ENCODE results near the gene MYRIP. TPM values are rescaled to one million over a fixed set of nuclear protein-coding genes. Genes with fewer than 3 reads are reported as not detected.

Gene MYRIP
- total RNA-seq, 4 donors from 2014 or later = 1.4 to 4.4 (median 2.8) TPM

GRCh38 chr3:40299130-40299720 is 489.8 kb downstream of the MYRIP start:
- no peaks in the 10 kb centered on the region for H3K9me3 ChIP-seq
- H3K4me3 ChIP-seq = no peak overlapping the region
- DNase-seq (ENCODE audit: low spot score in 2 of 2) = no peak
- no peaks in the 10 kb centered on the region for H3K4me1 ChIP-seq
- no peaks in the 10 kb centered on the region for H3K27me3 ChIP-seq
- no peaks in the 10 kb centered on the region for H3K36me3 ChIP-seq
- TF ChIP-seq POLR2A (IDR thresholded peaks at IDR 0.05) (no peak), POLR2AphosphoS5 (IDR thresholded peaks at IDR 0.05) (no peak)
- WGBS = 86% methylated on average over 5 of the region's 5 CpGs
- no peak overlapping the region for H3K27ac ChIP-seq

- no peaks in the 10 kb centered on the region for H3K27me3 ChIP-seq
- TF ChIP-seq EP300 (IDR thresholded peaks at IDR 0.05) = no peak
- no peak for TF ChIP-seq POLR2AphosphoS5 (IDR thresholded peaks at IDR 0.05)
- TF ChIP-seq CTCF (IDR thresholded peaks at IDR 0.05) = no peak
- no peak for TF ChIP-seq POLR2A (IDR thresholded peaks at IDR 0.05)
- no peaks in the 10 kb centered on the region for H3K9me3 ChIP-seq
- 78% methylated on average over 3 of the region's 3 CpGs for WGBS
- H3K27ac ChIP-seq = no peak overlapping the region
- no peak for DNase-seq (ENCODE audit: low spot score in 2 of 2)
- no peak overlapping the region for H3K4me3 ChIP-seq
- H3K4me1 ChIP-seq = no peaks in the 10 kb centered on the region
- no peaks in the 10 kb centered on the region for H3K36me3 ChIP-seq
Observed at GRCh38 chr3:40299721-40300335, 490.4 kb downstream of the MYRIP start.

GRCh38 chr3:40302784-40303183 is 493.4 kb downstream of the MYRIP start:
- no peak overlapping the region for H3K4me3 ChIP-seq
- H3K36me3 ChIP-seq = no peaks in the 10 kb centered on the region
- DNase-seq (ENCODE audit: low spot score in 2 of 2) = no peak
- 40% methylated on average over 1 of the region's 1 CpG for WGBS
- no peaks in the 10 kb centered on the region for H3K4me1 ChIP-seq
- no peaks in the 10 kb centered on the region for H3K9me3 ChIP-seq
- no peaks in the 10 kb centered on the region for H3K27me3 ChIP-seq
- no peak overlapping the region for H3K27ac ChIP-seq
- TF ChIP-seq CTCF (IDR thresholded peaks at IDR 0.05) (no peak), POLR2AphosphoS5 (IDR thresholded peaks at IDR 0.05) (no peak), POLR2A (IDR thresholded peaks at IDR 0.05) (no peak), EP300 (IDR thresholded peaks at IDR 0.05) (no peak)

GRCh38 chr3:40304352-40304751 is 494.9 kb downstream of the MYRIP start:
- H3K36me3 ChIP-seq = no peaks in the 10 kb centered on the region
- H3K27ac ChIP-seq = no peak overlapping the region
- H3K27me3 ChIP-seq = no peaks in the 10 kb centered on the region
- no peaks in the 10 kb centered on the region for H3K9me3 ChIP-seq
- TF ChIP-seq POLR2A (IDR thresholded peaks at IDR 0.05) = no peak
- TF ChIP-seq EP300 (IDR thresholded peaks at IDR 0.05) = no peak
- no peak for TF ChIP-seq CTCF (IDR thresholded peaks at IDR 0.05)
- no peak for TF ChIP-seq POLR2AphosphoS5 (IDR thresholded peaks at IDR 0.05)
- peaks cover 7% of the 10 kb centered on the region for H3K4me1 ChIP-seq
- WGBS = 88% methylated on average over 2 of the region's 2 CpGs
- DNase-seq (ENCODE audit: low spot score in 2 of 2) = no peak
- H3K4me3 ChIP-seq = no peak overlapping the region

GRCh38 chr3:40306336-40306735 is 496.9 kb downstream of the MYRIP start:
- Histone ChIP-seq H3K4me1 (peaks cover 16% of the 10 kb centered on the region), H3K27me3 (no peaks in the 10 kb centered on the region), H3K9me3 (no peaks in the 10 kb centered on the region), H3K4me3 (no peak overlapping the region), H3K36me3 (peaks cover 3% of the 10 kb centered on the region), H3K27ac (no peak overlapping the region)
- DNase-seq (ENCODE audit: low spot score in 2 of 2) = no peak
- 95% methylated on average over 3 of the region's 3 CpGs for WGBS
- no peak for TF ChIP-seq EP300 (IDR thresholded peaks at IDR 0.05)
- TF ChIP-seq CTCF (IDR thresholded peaks at IDR 0.05) = no peak
- no peak for TF ChIP-seq POLR2A (IDR thresholded peaks at IDR 0.05)
- no peak for TF ChIP-seq POLR2AphosphoS5 (IDR thresholded peaks at IDR 0.05)

All from suprapubic skin (tissue), 4 donors.